ENCODE results near the gene KLRD1.
"Not testable (repeated sequence)": the region's sequence is repeated elsewhere in the genome, so short reads cannot be mapped to it uniquely, and the experiment has no call there.

Gene KLRD1

GRCh38 chr12:10364815-10365622 lies 57.3 kb downstream of the KLRD1 start:
- peak overlapping the region; percentile 71 for H3K4me3 ChIP-seq (ENCODE audit: low read length)
- no peak for DNase-seq (ENCODE audit: low read depth)
- TF ChIP-seq, protein P1, sequence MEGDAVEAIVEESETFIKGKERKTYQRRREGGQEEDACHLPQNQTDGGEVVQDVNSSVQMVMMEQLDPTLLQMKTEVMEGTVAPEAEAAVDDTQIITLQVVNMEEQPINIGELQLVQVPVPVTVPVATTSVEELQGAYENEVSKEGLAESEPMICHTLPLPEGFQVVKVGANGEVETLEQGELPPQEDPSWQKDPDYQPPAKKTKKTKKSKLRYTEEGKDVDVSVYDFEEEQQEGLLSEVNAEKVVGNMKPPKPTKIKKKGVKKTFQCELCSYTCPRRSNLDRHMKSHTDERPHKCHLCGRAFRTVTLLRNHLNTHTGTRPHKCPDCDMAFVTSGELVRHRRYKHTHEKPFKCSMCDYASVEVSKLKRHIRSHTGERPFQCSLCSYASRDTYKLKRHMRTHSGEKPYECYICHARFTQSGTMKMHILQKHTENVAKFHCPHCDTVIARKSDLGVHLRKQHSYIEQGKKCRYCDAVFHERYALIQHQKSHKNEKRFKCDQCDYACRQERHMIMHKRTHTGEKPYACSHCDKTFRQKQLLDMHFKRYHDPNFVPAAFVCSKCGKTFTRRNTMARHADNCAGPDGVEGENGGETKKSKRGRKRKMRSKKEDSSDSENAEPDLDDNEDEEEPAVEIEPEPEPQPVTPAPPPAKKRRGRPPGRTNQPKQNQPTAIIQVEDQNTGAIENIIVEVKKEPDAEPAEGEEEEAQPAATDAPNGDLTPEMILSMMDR (conservative IDR thresholded peaks at IDR 0.05; ENCODE audit: low read depth, low read length), result no peak

DNA sequence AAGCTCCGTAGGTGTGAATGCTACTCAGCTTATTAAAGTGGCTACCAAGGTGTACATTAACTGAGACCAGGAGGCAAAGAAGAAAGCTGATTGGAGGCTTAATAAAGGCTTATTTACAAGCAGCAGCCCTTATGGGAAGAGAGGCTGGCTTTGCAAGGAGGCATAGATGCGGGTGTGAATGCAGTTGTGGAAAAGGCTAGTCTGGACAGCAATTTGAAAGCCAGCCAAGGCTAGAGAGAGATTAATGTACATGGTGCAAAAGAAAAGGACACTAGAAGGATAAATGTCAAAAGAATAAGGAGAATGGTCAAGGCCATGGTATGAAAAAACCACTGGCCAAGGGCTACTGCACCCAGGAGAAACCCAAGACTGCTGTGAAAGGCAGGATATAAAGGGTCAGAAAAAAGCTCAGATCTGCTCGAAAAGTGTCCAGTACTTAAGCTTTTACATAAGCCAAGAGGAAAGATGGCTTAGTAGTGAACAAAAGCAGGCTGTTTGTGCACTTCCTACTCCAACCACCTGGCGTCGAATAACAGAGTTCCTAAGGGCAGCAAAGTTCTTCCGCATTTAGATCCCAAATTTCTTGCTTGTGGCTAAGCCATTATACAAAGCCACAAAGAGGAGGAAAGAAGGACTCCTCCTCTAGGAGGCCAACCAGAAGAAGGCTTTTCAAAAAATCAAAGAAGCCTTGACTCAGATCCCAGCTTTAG lies 58.2 kb downstream of the KLRD1 start:
- TF ChIP-seq, protein P1 (conservative IDR thresholded peaks at IDR 0.05; ENCODE audit: low read depth, low read length), result peak; percentile 51
- DNase-seq (ENCODE audit: low read depth), result no peak
- peak overlapping the region; percentile 71 for H3K4me3 ChIP-seq (ENCODE audit: low read length)

DNA sequence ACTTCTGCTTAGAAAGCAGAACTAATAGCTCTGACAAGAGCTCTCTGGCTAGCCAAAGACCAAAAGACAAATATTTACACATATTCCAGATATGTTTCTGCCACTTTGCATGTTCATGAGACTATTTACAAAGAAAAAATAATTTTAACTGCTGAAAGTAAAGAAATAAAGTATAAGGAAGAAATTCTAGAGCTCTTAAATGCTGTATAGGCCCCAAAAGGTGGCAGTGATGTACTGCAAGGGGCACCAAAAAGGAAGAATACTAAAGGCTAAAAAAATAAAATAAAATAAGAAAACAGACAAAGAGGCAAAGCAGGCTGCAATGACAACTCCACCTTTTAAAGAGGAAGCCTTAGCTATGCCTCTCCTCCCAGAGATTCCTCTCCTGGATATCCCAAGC lies 59.2 kb downstream of the KLRD1 start:
- no peak overlapping the region for H3K4me3 ChIP-seq (ENCODE audit: low read length)
- DNase-seq (ENCODE audit: low read depth), result no peak
- TF ChIP-seq, protein P1 (conservative IDR thresholded peaks at IDR 0.05; ENCODE audit: low read depth, low read length), result no peak

DNA sequence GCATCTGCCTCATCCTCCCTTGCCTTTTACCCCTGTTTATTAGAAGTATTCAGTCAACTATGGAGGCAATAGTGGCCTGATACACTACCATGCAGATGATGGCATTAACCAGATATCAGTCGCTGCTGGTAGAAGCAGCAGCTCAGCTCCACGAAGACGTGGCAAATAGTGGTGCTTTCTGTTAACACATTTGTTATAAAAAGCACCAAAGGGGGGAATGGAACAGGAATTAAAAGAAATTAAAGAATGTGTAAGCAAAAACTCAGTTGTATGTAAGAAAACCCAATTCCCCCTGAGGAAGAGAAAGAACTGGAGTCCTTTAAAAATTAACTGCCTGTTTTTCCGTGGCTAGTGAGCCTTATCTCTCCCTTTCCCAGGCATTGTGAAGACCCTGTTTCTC lies 60.0 kb downstream of the KLRD1 start:
- DNase-seq (ENCODE audit: low read depth); H3K4me3 ChIP-seq (ENCODE audit: low read length): not testable (repeated sequence)

- TF ChIP-seq, protein P1 (conservative IDR thresholded peaks at IDR 0.05; ENCODE audit: low read depth, low read length), result no peak
- no peak overlapping the region for H3K4me3 ChIP-seq (ENCODE audit: low read length)
- DNase-seq (ENCODE audit: low read depth), result no peak
Observed at GRCh38 chr12:10368206-10369171, 60.8 kb downstream of the KLRD1 start.

GRCh38 chr12:10369557-10370415 lies 62.1 kb downstream of the KLRD1 start:
- H3K4me3 ChIP-seq (ENCODE audit: low read length), result no peak overlapping the region
- TF ChIP-seq, protein P1 (conservative IDR thresholded peaks at IDR 0.05; ENCODE audit: low read depth, low read length), result no peak
- DNase-seq (ENCODE audit: low read depth), result no peak

GRCh38 chr12:10371893-10372535 lies 64.3 kb downstream of the KLRD1 start:
- DNase-seq (ENCODE audit: low read depth); H3K4me3 ChIP-seq (ENCODE audit: low read length): not testable (repeated sequence)
